ENCODE data around the gene MECP2.

DNA sequence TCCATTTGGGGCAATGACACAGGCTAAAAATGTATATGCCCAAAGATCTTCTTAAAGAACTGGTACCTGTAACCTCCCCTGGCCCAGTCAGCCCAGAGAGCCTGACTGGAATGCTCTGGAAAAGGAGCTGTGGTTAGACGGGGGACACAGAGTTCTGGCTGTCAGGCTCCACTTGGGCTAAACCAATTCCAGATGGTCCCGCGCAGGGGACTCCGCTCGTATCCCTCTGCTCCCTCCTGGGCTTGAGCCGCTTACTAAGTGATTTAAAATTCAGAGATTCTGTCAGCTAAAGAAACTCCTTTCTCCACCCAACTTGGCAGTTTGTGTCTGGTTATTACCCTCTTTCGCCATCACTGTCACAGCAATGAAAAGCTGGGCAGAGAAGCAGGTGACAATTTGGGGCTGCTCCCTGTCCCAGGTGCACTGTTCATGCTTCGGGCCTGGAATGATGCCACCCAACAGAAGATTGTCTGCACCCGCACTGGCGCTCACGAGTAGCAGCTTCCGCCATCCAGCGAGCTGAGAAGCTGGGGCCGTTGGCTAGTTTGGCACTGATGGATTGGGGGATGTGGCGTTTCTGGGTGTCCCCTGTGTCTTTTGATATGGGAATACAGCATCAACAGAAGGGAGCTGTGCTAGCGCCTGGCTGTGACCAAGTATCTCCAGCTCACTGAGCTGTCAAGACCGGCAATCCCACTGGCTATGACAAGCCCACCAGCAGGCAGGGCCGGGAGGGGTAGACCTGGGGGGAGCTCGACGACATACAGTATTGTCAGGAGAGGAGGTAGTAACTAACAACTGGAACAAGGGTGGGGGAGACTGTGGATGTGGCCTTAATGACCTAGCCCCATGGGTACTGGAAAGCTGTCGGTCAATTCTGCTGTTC lies 71.1 kb downstream of the MECP2 start:
- TF ChIP-seq CTCF (IDR thresholded peaks at IDR 0.05), result no peak
- TF ChIP-seq POLR2A (IDR thresholded peaks at IDR 0.05), result no peak

Measured in lower leg skin (tissue), 3 donors.